Measurements from ENCODE around the gene TRIM17.
"Not testable (repeated sequence)": the region's sequence is repeated elsewhere in the genome, so short reads cannot be mapped to it uniquely, and the experiment has no call there.

TRIM17 gene

DNA sequence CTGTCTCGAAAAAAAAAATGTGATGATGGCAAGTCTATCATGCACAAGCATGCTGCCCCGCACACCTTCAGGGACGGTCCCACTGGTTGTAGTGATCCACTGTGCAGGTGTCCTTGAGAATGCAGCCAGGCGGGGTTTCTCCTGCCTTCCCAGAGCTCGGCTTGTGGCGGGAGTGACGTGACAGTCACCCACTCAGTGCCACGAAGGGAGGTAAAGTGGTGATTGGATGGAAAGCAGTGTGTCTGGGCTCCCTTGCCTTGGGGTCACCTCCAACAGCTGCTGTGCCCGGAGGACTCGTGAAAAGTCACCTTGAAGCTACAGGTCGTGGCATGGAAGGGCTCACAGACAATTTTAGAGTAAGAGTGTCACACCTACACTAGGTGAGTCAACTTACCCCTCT, 33.5 kb upstream of the TRIM17 start:
- DNase-seq (ENCODE audit: insufficient read length, low spot score) (no peak), FAIRE-seq (no peak)

DNA sequence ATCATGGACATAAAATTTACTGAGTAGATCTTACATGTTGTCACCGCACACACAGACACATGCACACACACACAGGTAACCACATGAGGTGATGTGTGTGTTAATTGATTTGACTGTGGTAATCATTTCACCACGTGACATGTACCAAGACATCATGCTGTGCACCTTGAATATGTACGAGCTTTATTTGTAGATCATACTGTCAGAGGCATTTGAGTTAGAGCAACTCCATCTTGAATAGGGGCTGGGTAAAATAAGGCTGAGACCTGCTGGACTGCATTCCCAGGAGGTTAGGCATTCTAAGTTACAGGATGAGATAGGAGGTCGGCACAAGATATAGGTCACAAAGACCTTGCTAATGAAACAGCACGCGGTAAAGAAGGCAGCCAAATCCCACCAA, 31.7 kb upstream of the TRIM17 start:
- DNase-seq (ENCODE audit: insufficient read length, low spot score) (no peak), FAIRE-seq (no peak)

- DNase-seq (ENCODE audit: insufficient read length, low spot score) (no peak), FAIRE-seq (no peak)
Measured at GRCh38 chr1:228446852-228447251, 30.2 kb upstream of the TRIM17 start.

GRCh38 chr1:228445843-228446650, 29.4 kb upstream of the TRIM17 start:
- peak; percentile 36 for DNase-seq (ENCODE audit: insufficient read length, low spot score)
- no peak for FAIRE-seq

- DNase-seq (ENCODE audit: insufficient read length, low spot score) (no peak), FAIRE-seq (no peak)
Measured at GRCh38 chr1:228445490-228445842, 28.8 kb upstream of the TRIM17 start.

- DNase-seq (ENCODE audit: insufficient read length, low spot score): no peak
- FAIRE-seq: no peak
Measured at GRCh38 chr1:228443395-228443794, 26.7 kb upstream of the TRIM17 start.

GRCh38 chr1:228440761-228441500, 24.3 kb upstream of the TRIM17 start:
- FAIRE-seq: no peak
- DNase-seq (ENCODE audit: insufficient read length, low spot score): no peak

- DNase-seq (ENCODE audit: insufficient read length, low spot score): no peak
- no peak for FAIRE-seq
Measured at GRCh38 chr1:228438266-228438665, 21.6 kb upstream of the TRIM17 start.

DNA sequence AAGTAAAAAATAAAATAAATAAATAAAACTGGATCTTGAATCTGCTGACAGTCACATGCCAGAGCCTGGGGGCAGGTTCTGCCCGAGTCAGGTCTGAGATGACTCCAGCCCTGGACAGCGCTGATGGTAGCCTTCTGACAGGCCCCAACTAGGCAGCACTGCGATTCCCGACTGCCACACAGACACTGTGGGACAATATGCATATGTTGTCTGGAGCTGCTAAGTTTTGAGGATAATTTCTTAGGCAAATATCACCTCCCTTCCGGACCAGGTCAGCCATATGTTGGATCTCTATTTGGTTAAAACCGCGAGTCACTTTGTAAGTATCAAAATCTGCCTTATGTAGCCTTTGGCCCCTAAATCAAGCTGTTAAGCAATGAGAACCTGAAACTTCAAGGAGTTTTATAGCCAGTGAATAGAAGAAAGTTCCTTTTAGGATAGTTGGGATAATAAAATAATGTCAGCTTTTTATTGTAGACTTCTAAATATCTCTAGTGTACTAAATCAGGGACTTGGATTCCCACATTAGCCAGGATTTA, 20.8 kb upstream of the TRIM17 start:
- no peak for FAIRE-seq

DNA sequence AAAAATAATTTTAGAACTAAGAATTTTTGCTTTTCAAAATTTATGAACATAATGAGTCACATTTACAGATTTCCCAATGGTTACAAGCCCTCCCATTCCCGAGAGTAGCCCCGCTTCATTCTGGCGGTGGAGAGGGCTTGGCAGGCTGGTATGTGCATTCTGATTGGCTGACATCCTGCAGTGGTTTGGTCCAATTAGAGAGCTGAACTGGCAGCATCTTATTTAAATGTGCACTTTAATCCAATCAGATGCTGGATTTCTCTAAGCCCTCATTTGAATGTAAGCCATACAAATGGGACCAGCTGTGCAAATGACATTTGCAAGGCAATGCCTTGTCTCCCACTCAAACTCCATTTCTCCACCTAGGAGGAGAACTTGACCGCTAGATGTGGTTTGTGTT, 18.0 kb upstream of the TRIM17 start:
- FAIRE-seq (no peak), DNase-seq (ENCODE audit: insufficient read length, low spot score) (no peak)

More for the DNA sequence above, 20.8 kb upstream of the TRIM17 start:
- no peak for DNase-seq (ENCODE audit: insufficient read length, low spot score)

DNA sequence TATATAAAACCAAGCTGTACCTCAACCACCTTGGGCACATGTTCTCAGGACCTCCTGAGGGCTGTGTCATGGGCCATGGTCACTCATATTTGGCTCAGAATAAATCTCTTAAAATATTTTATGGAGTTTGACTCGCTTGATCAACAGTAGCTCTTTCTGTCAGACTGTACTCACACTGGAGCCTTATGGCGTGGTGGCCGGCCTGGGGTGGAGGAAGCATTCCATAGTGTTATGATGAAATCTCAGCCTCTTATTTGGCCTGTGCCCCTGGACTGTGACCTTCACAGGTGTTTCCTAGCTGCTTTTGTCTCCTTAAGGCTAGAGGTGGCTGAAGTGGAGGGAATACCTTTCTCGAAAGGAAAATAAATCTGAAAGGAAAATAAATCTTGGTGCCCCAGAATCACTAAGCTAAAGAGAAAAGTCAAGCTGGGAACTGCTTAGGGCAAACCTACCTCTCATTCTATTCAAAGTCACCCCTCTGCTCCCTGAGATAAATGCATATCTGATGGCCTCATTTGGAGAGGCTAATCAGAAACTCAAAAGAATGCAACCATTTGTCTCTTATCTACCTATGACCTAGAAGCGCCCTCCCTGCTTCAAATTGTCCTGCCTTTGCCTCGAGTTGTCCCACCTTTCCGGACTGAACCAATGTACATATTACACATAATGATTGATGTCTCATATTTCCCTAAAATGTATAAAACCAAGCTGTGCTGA, 16.8 kb upstream of the TRIM17 start:
- DNase-seq (ENCODE audit: insufficient read length, low spot score); FAIRE-seq: not testable (repeated sequence)

DNA sequence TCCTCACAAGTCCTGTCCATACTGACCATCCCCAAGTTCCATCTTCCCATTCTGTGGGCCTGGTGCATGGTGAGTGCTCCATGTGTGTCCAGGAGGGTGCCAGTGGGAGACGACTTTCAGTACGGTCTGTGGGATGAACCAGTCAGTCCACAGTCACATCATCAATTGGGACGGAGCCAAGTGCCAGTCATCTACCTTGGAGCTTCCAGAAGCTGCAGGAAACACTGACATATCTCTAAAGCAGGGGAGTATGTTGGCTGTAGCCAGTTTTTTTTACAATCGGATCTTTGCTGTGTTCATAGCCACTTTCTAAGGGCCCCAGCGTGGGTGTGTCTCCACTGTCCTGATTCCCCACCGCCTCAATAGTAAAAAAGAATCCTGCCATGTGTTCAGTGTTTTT, 13.6 kb upstream of the TRIM17 start:
- FAIRE-seq: no peak
- no peak for DNase-seq (ENCODE audit: insufficient read length, low spot score)

GRCh38 chr1:228429698-228430097, 13.0 kb upstream of the TRIM17 start:
- FAIRE-seq (no peak), DNase-seq (ENCODE audit: insufficient read length, low spot score) (no peak)

DNA sequence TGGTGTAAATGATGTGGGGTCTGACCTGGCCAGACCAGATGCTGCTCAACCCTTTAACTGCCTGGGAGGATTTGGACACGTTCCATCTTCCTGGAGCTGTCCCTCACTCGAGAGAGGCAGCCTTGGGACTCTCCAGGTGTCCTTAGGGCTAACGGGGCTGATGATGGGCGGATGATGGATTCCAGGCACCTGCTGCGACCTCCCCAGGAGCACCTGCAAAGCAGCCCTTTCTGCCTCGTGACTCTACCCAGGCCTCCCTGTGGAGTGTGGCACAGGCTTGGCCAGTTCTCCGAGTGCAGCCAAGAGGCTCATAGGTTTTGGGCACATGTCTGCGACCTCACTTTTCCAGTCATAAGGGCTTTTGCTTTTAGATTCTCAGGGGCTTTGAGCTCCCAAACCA, 12.3 kb upstream of the TRIM17 start:
- no peak for DNase-seq (ENCODE audit: insufficient read length, low spot score)
- FAIRE-seq: no peak

GRCh38 chr1:228428412-228428811, 11.8 kb upstream of the TRIM17 start:
- DNase-seq (ENCODE audit: insufficient read length, low spot score) (no peak), FAIRE-seq (no peak)

GRCh38 chr1:228426518-228427175, 10.0 kb upstream of the TRIM17 start:
- no peak for DNase-seq (ENCODE audit: insufficient read length, low spot score)
- FAIRE-seq: no peak

GRCh38 chr1:228424685-228425660, 8.3 kb upstream of the TRIM17 start:
- FAIRE-seq (no peak), DNase-seq (ENCODE audit: insufficient read length, low spot score) (no peak)

DNA sequence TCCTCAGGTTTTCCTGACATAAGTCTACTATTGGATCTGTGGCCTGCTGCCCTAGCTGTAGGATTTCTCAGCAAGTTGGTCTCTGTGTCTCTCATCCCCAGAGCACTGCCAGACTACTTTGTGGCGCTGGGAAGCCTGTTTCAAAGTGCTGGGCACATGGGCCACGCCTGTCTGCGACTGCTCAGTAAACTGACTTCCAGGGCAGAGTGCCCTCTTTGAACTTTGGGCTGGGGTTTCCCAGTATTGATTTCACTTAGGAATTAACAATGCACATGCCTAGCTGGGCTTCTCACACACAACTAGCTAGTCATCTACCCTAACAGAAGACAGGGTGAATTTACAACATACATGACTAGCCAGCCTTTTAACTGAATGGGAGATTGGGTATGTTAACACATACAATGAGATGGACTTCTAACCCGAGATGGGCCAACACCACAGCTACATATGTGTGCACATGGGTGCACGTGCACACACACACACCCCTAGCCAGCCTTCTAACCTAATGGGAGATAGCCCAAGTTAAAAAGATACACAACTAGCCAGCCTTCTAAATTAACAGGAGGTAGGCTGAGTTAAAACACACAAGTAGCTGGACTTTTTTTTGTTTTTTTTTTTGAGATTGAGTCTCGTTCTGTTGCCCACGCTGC, 6.9 kb upstream of the TRIM17 start:
- DNase-seq (ENCODE audit: insufficient read length, low spot score) (no peak), FAIRE-seq (no peak)

All from GM19239 (cell line).